HEK293 (cell line): ENCODE measurements around the gene PITPNM3.
A peak's percentile ranks its signal among the peaks of the same experiment; 100 is the strongest.

ENCODE experiments used
- CTCF ChIA-PET: fragments of 350-600 bp; formaldehyde crosslinking; extraction: SDS; loops from one replicate; lab custom pipeline; 2021; ENCODE audit warnings: antibody characterized with exemption; lab: Yijun Ruan, JAX
- POLR2A ChIA-PET: fragments of 300-600 bp; formaldehyde crosslinking; extraction: SDS; loops from one replicate; lab custom pipeline; 2020; ENCODE audit warnings: antibody characterized with exemption, inconsistent platforms; lab: Yijun Ruan, JAX
- H3K27ac ChIP-seq: fragments of 200-500 bp; sonication (Bioruptor generic); 2 replicates; pipeline ENCODE4 v1.5.1; 2014; ENCODE audit warnings: low read depth, low read length, control low read depth, inconsistent platforms; ENCODE audit errors: extremely low read depth
- H3K36me3 ChIP-seq, 2 experiments: fragments of 200-500 bp in 1 of 2; sonication (Bioruptor generic) in 1 of 2; 1 replicate in 1 of 2; 2 replicates in 1 of 2; pipeline ENCODE4 v1.5.1; 2014 to 2017; ENCODE audit warnings: inconsistent platforms in 2 of 2, low read length in 2 of 2; ENCODE audit not compliant: control insufficient read depth in 2 of 2, insufficient read depth in 1 of 2
- H3K4me1 ChIP-seq: fragments of 200-500 bp; sonication (Bioruptor generic); 2 replicates; pipeline ENCODE4 v1.5.1; 2014; ENCODE audit warnings: mild to moderate bottlenecking, low read length, inconsistent platforms; ENCODE audit not compliant: control insufficient read depth, insufficient read depth
- H3K4me3 ChIP-seq: 2 replicates; pipeline ENCODE4 v1.5.1; 2011; ENCODE audit warnings: low read depth, mild to moderate bottlenecking, control low read depth, low read length, moderate library complexity
- H3K9me3 ChIP-seq: fragments of 200-500 bp; sonication (Bioruptor generic); 2 replicates; pipeline ENCODE4 v1.5.1; 2014; ENCODE audit warnings: low read depth, low read length, inconsistent platforms; ENCODE audit not compliant: control insufficient read depth, insufficient read depth
- ATF2 ChIP-seq: fragments of 450-650 bp; formaldehyde crosslinking; IDR thresholded peaks from 2 replicates; pipeline ENCODE4 v1.5.1; 2016; ENCODE audit warnings: missing biosample characterization, missing genetic modification characterization, low read depth
- IKZF3 ChIP-seq: fragments of 450-650 bp; IDR thresholded peaks from 2 replicates; pipeline ENCODE4 v1.5.0; 2018; ENCODE audit warnings: missing biosample characterization, mild to moderate bottlenecking, missing genetic modification characterization, moderate library complexity
- OVOL3 ChIP-seq: fragments of 450-650 bp; formaldehyde crosslinking; IDR thresholded peaks from 2 replicates; pipeline ENCODE4 v1.5.1; 2016; ENCODE audit warnings: missing biosample characterization, missing genetic modification characterization
- RBAK ChIP-seq: fragments of 450-650 bp; formaldehyde crosslinking; IDR thresholded peaks from 2 replicates; pipeline ENCODE4 v1.5.1; 2016; ENCODE audit warnings: missing biosample characterization, missing genetic modification characterization
- REST ChIP-seq: fragments of 450-650 bp; formaldehyde crosslinking; IDR thresholded peaks from 2 replicates; pipeline ENCODE4 v1.5.1; 2016; ENCODE audit warnings: missing biosample characterization, missing genetic modification characterization
- ZBTB21 ChIP-seq: fragments of 450-650 bp; formaldehyde crosslinking; IDR thresholded peaks from 2 replicates; pipeline ENCODE4 v1.5.1; 2017; ENCODE audit warnings: missing biosample characterization, missing genetic modification characterization
- ZNF214 ChIP-seq: fragments of 450-650 bp; formaldehyde crosslinking; IDR thresholded peaks from 2 replicates; pipeline ENCODE4 v1.5.1; 2017; ENCODE audit warnings: missing biosample characterization, mild to moderate bottlenecking, missing genetic modification characterization, borderline replicate concordance
- ZNF24 ChIP-seq: fragments of 450-650 bp; formaldehyde crosslinking; IDR thresholded peaks from 2 replicates; pipeline ENCODE4 v1.5.1; 2016; ENCODE audit warnings: missing biosample characterization, missing genetic modification characterization
- ZNF248 ChIP-seq: fragments of 450-650 bp; formaldehyde crosslinking; IDR thresholded peaks from 2 replicates; pipeline ENCODE4 v1.5.1; 2017; ENCODE audit warnings: missing biosample characterization, missing genetic modification characterization
- ZNF335 ChIP-seq: fragments of 450-650 bp; formaldehyde crosslinking; conservative IDR thresholded peaks from 2 replicates; pipeline ENCODE4 v1.5.1; 2016; ENCODE audit warnings: missing biosample characterization, missing genetic modification characterization
- ZNF354C ChIP-seq: fragments of 450-650 bp; formaldehyde crosslinking; IDR thresholded peaks from 2 replicates; pipeline ENCODE4 v1.5.1; 2016; ENCODE audit warnings: missing biosample characterization, missing genetic modification characterization, low read depth, borderline replicate concordance
- ZNF433 ChIP-seq: fragments of 450-650 bp; formaldehyde crosslinking; IDR thresholded peaks from 2 replicates; pipeline ENCODE4 v1.5.1; 2016; ENCODE audit warnings: missing biosample characterization, missing genetic modification characterization, low read depth
- ZNF555 ChIP-seq: fragments of 450-650 bp; formaldehyde crosslinking; conservative IDR thresholded peaks from 2 replicates; pipeline ENCODE4 v1.5.1; 2017; ENCODE audit warnings: missing biosample characterization, mild to moderate bottlenecking, missing genetic modification characterization, inconsistent platforms
- ZNF558 ChIP-seq: fragments of 450-650 bp; formaldehyde crosslinking; IDR thresholded peaks from 2 replicates; pipeline ENCODE4 v1.5.1; 2016; ENCODE audit warnings: missing biosample characterization, missing genetic modification characterization
- ZNF600 ChIP-seq: fragments of 450-650 bp; formaldehyde crosslinking; IDR thresholded peaks from 2 replicates; pipeline ENCODE4 v1.5.1; 2016; ENCODE audit warnings: missing biosample characterization, missing genetic modification characterization
- ZNF629 ChIP-seq: fragments of 450-650 bp; formaldehyde crosslinking; IDR thresholded peaks from 2 replicates; pipeline ENCODE4 v1.5.1; 2017; ENCODE audit warnings: missing biosample characterization, missing genetic modification characterization
- ZNF664 ChIP-seq: fragments of 450-650 bp; formaldehyde crosslinking; IDR thresholded peaks from 2 replicates; pipeline ENCODE4 v1.5.1; 2016; ENCODE audit warnings: missing biosample characterization, missing genetic modification characterization
- ZNF792 ChIP-seq: fragments of 450-650 bp; formaldehyde crosslinking; IDR thresholded peaks from 2 replicates; pipeline ENCODE4 v1.5.1; 2016; ENCODE audit warnings: missing biosample characterization, missing genetic modification characterization

PITPNM3 gene

DNA sequence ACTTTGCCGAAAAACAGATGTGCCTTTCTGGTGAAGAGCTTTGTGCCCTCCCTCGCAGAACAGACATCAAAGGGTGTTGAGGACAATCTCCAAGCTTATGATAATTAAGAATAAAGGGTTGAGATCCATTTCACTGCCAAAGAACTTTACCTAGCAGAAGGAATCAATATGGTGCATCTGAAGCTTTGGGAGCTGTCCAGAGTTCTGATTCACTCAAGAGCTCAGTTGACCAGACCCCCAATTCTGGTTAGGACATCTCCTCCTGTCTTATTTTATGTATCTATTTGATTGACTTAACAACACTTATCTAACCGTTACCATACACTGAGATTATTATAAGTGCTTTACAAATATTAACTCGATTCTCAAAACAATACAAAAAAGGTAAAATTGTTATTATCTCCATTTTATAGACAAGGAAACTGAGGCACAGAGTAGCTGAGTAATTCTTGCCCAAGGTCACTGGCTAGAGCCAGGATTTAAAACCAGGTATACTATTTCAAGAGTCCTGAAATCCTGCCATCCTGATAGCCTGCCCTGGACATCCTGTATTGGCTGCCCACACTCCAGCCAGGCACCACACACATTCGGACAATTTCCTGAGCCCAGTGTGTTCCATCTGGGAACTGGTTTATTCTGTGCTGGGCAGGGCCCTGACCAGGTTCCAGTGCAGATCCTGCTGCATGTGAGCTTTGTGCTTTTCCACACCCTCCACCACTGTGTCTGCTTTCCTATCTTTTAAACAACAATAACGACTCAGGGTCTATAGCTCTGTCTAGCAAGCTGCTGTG, 29.8 kb downstream of the PITPNM3 start:
- Histone ChIP-seq H3K4me3 (no peak overlapping the region), H3K4me1 (no peaks in the 10 kb centered on the region), H3K27ac (no peak overlapping the region), H3K9me3 (no peaks in the 10 kb centered on the region), H3K36me3 (no peaks in the 10 kb centered on the region)
- ChIA-PET CTCF (interaction anchor here (1.3 kb wide), 1 partner anchor 52 kb away, joined by 4 read pairs; no protein-coding TSS in a partner anchor), POLR2A (no interaction called here)
- TF ChIP-seq RBAK (tag by site-specific recombination) (no peak), REST (peak; percentile 90)

GRCh38 chr17:6525731-6526130, 30.6 kb downstream of the PITPNM3 start:
- no peak for TF ChIP-seq ZNF354C (tag by site-specific recombination)
- TF ChIP-seq ZNF600 (tag by site-specific recombination), result peak; percentile 55; the same call in 1 of the 2 replicates
- peak; percentile 31; the same call in 1 of the 2 replicates for TF ChIP-seq ZNF629 (tag by site-specific recombination)
- no peak for TF ChIP-seq ZNF335
- peak; percentile 84 for TF ChIP-seq ATF2 (tag by site-specific recombination)
- TF ChIP-seq ZNF558 (tag by site-specific recombination), result no peak
- 0 out of 2 replicates have a peak, but pooled peaks have one; percentile 17 for TF ChIP-seq ZBTB21 (tag by site-specific recombination)
- no peak for TF ChIP-seq ZNF433
- TF ChIP-seq ZNF214 (tag by site-specific recombination), result no peak
- TF ChIP-seq ZNF792, result no peak
- TF ChIP-seq ZNF664 (tag by site-specific recombination), result peak; percentile 93
- no peaks in the 10 kb centered on the region for H3K36me3 ChIP-seq
- no peaks in the 10 kb centered on the region for H3K4me1 ChIP-seq
- H3K4me3 ChIP-seq, result no peak overlapping the region
- ChIA-PET POLR2A (no interaction called here), CTCF (no interaction called here)
- no peak overlapping the region for H3K27ac ChIP-seq
- no peaks in the 10 kb centered on the region for H3K9me3 ChIP-seq

DNA sequence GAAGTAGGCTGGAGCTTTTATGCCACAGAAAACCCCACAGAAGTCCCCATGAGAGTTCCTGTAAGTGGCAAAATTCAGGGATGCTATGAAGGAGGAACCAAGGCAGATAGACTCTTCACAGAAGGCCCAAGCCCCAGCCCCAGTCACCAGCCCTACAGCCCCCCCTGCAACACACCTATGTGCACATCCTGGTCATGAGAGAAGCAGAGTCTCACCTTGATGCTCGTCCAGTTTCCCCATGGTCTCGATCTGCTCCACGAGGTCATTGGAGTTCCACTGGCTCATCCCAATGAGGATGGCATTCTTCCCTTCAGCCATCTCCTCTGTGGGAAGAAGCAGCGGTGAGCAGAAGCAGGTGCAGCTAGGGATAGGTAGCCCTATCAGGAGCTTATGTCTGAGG, 31.2 kb downstream of the PITPNM3 start:
- CTCF ChIA-PET, result interaction anchor here (1.5 kb wide), 1 partner anchor 52 kb away, joined by 5 read pairs; no protein-coding TSS in a partner anchor
- H3K4me3 ChIP-seq, result no peak overlapping the region
- POLR2A ChIA-PET, result no interaction called here
- no peak overlapping the region for H3K27ac ChIP-seq
- TF ChIP-seq ZNF555 (tag by site-specific recombination) (no peak), OVOL3 (tag by site-specific recombination) (no peak), ZNF24 (tag by site-specific recombination) (no peak), ZNF248 (tag by site-specific recombination) (no peak), ZNF214 (tag by site-specific recombination) (no peak), IKZF3 (tag by site-specific recombination) (no peak)
- no peaks in the 10 kb centered on the region for H3K36me3 ChIP-seq
- no peaks in the 10 kb centered on the region for H3K9me3 ChIP-seq
- H3K4me1 ChIP-seq, result no peaks in the 10 kb centered on the region
